DOHH2 (cell line): Measurements from ENCODE around the gene STK32C.
"Not testable (repeated sequence)": the region's sequence is repeated elsewhere in the genome, so short reads cannot be mapped to it uniquely, and the experiment has no call there.

Experiments
- H3F3A ChIP-seq: fragments of 200-600 bp; sonication (generic), shearing (Covaris generic); 2 replicates; pipeline ENCODE4 v1.6.0; 2016; ENCODE audit warnings: antibody characterized with exemption, mild to moderate bottlenecking; ENCODE audit not compliant: control insufficient read depth, insufficient read depth
- H3K27ac ChIP-seq: fragments of 200-600 bp; sonication (generic); 2 replicates; pipeline ENCODE4 v1.5.1; 2014; ENCODE audit warnings: low read depth, mild to moderate bottlenecking, low read length, moderate library complexity
- H3K27me3 ChIP-seq: fragments of 200-600 bp; sonication (generic); 2 replicates; pipeline ENCODE4 v1.6.1; 2014; ENCODE audit warnings: mild to moderate bottlenecking, low read length, mixed read lengths; ENCODE audit not compliant: control insufficient read depth
- H3K36me3 ChIP-seq: fragments of 200-600 bp; sonication (generic); 2 replicates; pipeline ENCODE4 v1.6.1; 2014; ENCODE audit warnings: mild to moderate bottlenecking, low read length, moderate library complexity, mixed read lengths; ENCODE audit not compliant: control insufficient read depth
- H3K4me1 ChIP-seq: fragments of 200-600 bp; sonication (generic); 2 replicates; pipeline ENCODE4 v1.6.1; 2014; ENCODE audit warnings: mild to moderate bottlenecking, low read length, mixed read lengths; ENCODE audit not compliant: control insufficient read depth
- H3K4me2 ChIP-seq: fragments of 200-600 bp; sonication (generic); 2 replicates; pipeline ENCODE4 v1.6.0; 2014; ENCODE audit warnings: mild to moderate bottlenecking, low read length, moderate library complexity
- H3K4me3 ChIP-seq: fragments of 200-600 bp; sonication (generic); 2 replicates; pipeline ENCODE4 v1.5.1; 2014; ENCODE audit warnings: mild to moderate bottlenecking, low read length, mixed read lengths
- H3K79me2 ChIP-seq: fragments of 200-600 bp; sonication (generic); 2 replicates; pipeline ENCODE4 v1.6.1; 2014; ENCODE audit warnings: mild to moderate bottlenecking, low read length, mixed read lengths; ENCODE audit not compliant: control insufficient read depth
- H3K9me2 ChIP-seq: fragments of 200-600 bp; sonication (generic); replicated peaks from 2 replicates; pipeline ENCODE4 v1.6.1; 2014; ENCODE audit warnings: mild to moderate bottlenecking, low read length, mixed read lengths; ENCODE audit not compliant: control insufficient read depth
- H3K9me3 ChIP-seq: fragments of 200-600 bp; sonication (generic); 2 replicates; pipeline ENCODE4 v1.6.1; 2014; ENCODE audit warnings: antibody characterized with exemption, low read length, mixed read lengths; ENCODE audit not compliant: control insufficient read depth, insufficient read depth
- H4K20me1 ChIP-seq: fragments of 200-600 bp; sonication (generic); 2 replicates; pipeline ENCODE4 v1.6.0; 2014; ENCODE audit warnings: low read depth, mild to moderate bottlenecking, antibody characterized with exemption, low read length, moderate library complexity; ENCODE audit not compliant: control insufficient read depth, insufficient read depth
- EZH2phosphoT487 ChIP-seq: fragments of 200-600 bp; sonication (generic); IDR thresholded peaks from 2 replicates; pipeline ENCODE4 v1.6.1; 2017; ENCODE audit warnings: borderline replicate concordance, mild to moderate bottlenecking, antibody characterized with exemption, low read length, moderate library complexity, mixed read lengths
- TF ChIP-seq, protein P1 (sequence below): fragments of 200-600 bp; sonication (generic); IDR thresholded peaks from one replicate; pipeline ENCODE4 v1.5.1; 2014; ENCODE audit warnings: antibody characterized with exemption, mild to moderate bottlenecking, low read depth, low read length; ENCODE audit not compliant: poor library complexity, severe bottlenecking

Gene STK32C

GRCh38 chr10:132316133-132316532, 8.4 kb upstream of the STK32C start:
- H3K27ac ChIP-seq, result no peak overlapping the region
- no peaks in the 10 kb centered on the region for H3F3A ChIP-seq
- H3K4me1 ChIP-seq, result no peaks in the 10 kb centered on the region
- H3K9me2 ChIP-seq, result no peaks in the 10 kb centered on the region
- no peaks in the 10 kb centered on the region for H3K27me3 ChIP-seq
- H3K9me3 ChIP-seq, result no peaks in the 10 kb centered on the region
- TF ChIP-seq, protein P1, sequence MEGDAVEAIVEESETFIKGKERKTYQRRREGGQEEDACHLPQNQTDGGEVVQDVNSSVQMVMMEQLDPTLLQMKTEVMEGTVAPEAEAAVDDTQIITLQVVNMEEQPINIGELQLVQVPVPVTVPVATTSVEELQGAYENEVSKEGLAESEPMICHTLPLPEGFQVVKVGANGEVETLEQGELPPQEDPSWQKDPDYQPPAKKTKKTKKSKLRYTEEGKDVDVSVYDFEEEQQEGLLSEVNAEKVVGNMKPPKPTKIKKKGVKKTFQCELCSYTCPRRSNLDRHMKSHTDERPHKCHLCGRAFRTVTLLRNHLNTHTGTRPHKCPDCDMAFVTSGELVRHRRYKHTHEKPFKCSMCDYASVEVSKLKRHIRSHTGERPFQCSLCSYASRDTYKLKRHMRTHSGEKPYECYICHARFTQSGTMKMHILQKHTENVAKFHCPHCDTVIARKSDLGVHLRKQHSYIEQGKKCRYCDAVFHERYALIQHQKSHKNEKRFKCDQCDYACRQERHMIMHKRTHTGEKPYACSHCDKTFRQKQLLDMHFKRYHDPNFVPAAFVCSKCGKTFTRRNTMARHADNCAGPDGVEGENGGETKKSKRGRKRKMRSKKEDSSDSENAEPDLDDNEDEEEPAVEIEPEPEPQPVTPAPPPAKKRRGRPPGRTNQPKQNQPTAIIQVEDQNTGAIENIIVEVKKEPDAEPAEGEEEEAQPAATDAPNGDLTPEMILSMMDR, result no peak
- no peak for TF ChIP-seq EZH2phosphoT487
- no peaks in the 10 kb centered on the region for H3K79me2 ChIP-seq
- H4K20me1 ChIP-seq, result no peaks in the 10 kb centered on the region
- no peak overlapping the region for H3K4me2 ChIP-seq
- H3K4me3 ChIP-seq, result no peak overlapping the region
- H3K36me3 ChIP-seq, result no peaks in the 10 kb centered on the region

GRCh38 chr10:132314881-132315280, 7.1 kb upstream of the STK32C start:
- H4K20me1 ChIP-seq, H3K36me3 ChIP-seq, H3K79me2 ChIP-seq, H3K27me3 ChIP-seq, H3K9me3 ChIP-seq, H3K4me1 ChIP-seq, H3K4me2 ChIP-seq, H3K9me2 ChIP-seq, H3K4me3 ChIP-seq, H3F3A ChIP-seq, H3K27ac ChIP-seq: not testable (repeated sequence)

DNA sequence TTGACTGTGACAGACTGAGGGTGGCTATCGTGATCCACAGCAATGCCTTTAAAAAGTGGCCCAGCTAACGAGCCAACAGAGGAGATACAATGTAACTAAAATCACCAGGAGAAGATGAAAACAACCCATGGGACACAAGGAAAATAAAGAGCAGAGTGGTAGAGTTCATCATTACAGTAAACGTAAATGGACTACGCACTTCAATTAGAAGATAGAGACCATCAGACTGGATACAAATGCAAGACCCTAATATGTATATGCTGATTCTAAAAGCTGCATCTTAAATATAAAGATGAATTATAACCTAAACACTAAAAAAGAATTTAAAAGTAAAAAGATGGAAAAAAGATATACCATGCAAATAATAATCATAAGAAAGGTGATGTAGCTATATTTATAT, 6.6 kb upstream of the STK32C start:
- no peak overlapping the region for H3K4me2 ChIP-seq
- H3K4me3 ChIP-seq, result no peak overlapping the region
- H3K9me2 ChIP-seq, result no peaks in the 10 kb centered on the region
- H3K36me3 ChIP-seq, result no peaks in the 10 kb centered on the region
- H4K20me1 ChIP-seq, result no peaks in the 10 kb centered on the region
- H3K27me3 ChIP-seq, result no peaks in the 10 kb centered on the region
- H3K79me2 ChIP-seq, result no peaks in the 10 kb centered on the region
- H3K27ac ChIP-seq, result no peak overlapping the region
- TF ChIP-seq, protein P1, result no peak
- no peak for TF ChIP-seq EZH2phosphoT487
- no peaks in the 10 kb centered on the region for H3K9me3 ChIP-seq
- H3F3A ChIP-seq, result no peaks in the 10 kb centered on the region
- no peaks in the 10 kb centered on the region for H3K4me1 ChIP-seq

- Histone ChIP-seq H3K9me3 (no peaks in the 10 kb centered on the region), H3K4me2 (no peak overlapping the region), H3F3A (no peaks in the 10 kb centered on the region), H3K4me3 (no peak overlapping the region), H3K27me3 (peaks cover 3% of the 10 kb centered on the region; the same call in 1 of the 2 replicates), H3K36me3 (no peaks in the 10 kb centered on the region), H3K4me1 (no peaks in the 10 kb centered on the region), H3K9me2 (no peaks in the 10 kb centered on the region), H3K27ac (no peak overlapping the region), H4K20me1 (no peaks in the 10 kb centered on the region), H3K79me2 (no peaks in the 10 kb centered on the region)
- TF ChIP-seq, protein P1, result no peak
- no peak for TF ChIP-seq EZH2phosphoT487
These were observed 6.1 kb upstream of the STK32C start for GRCh38 chr10:132313865-132314264.
